ENCODE measurements around the gene CAPG.

DNA sequence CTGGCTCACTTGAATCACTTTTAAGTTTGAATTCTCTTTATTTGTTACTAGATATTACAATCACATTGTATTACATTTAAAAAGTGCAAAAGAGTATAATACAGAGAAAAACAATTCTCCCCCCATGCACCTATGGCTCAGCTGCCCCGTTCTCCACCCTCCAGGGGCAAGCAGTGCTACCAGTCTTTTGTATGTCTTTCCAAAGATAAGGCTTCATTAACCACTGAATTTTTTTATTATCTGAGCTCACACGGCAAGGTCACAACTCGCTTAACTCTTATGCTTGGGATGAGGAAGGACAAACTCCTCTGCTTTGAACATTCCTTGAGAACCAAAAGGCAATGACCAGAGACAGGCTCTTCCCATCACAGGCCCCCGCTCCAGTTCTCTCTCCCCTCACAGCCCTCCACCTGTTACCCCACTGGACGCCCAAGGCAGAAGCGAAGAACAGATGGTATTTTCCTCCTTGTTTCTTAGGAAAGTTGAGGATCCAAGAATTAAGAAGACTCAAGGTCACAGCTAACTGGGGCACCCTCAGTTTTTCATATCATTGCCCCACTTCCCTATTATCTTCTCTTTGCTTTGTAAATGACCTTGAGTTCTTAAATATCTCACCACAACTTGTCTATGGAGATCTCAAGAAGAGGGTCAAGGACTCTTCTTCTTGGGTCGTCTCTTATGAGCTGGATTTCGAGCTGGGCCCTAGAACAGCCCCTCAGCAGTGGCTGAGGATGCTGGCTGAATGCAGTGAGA is 38.5 kb upstream of the CAPG start:
- no peak for TF ChIP-seq POLR2A (IDR thresholded peaks at IDR 0.05; ENCODE audit: low read depth, low read length)
- TF ChIP-seq POU2F2 (IDR thresholded peaks at IDR 0.05; ENCODE audit: low read depth, low read length) = no peak
- TF ChIP-seq SPI1 (IDR thresholded peaks at IDR 0.05; ENCODE audit: low read depth, low read length) = no peak
- TF ChIP-seq POLR2AphosphoS5 (IDR thresholded peaks at IDR 0.05; ENCODE audit: low read depth, low read length) = no peak

All from GM12891 (cell line).